ENCODE measurements around the gene TMEM151B. TPM values are rescaled to one million over a fixed set of nuclear protein-coding genes. Genes with fewer than 3 reads are reported as not detected.

TMEM151B gene
- polyA plus RNA-seq, 1 donor from 2014 or later = 66.0 TPM

DNA sequence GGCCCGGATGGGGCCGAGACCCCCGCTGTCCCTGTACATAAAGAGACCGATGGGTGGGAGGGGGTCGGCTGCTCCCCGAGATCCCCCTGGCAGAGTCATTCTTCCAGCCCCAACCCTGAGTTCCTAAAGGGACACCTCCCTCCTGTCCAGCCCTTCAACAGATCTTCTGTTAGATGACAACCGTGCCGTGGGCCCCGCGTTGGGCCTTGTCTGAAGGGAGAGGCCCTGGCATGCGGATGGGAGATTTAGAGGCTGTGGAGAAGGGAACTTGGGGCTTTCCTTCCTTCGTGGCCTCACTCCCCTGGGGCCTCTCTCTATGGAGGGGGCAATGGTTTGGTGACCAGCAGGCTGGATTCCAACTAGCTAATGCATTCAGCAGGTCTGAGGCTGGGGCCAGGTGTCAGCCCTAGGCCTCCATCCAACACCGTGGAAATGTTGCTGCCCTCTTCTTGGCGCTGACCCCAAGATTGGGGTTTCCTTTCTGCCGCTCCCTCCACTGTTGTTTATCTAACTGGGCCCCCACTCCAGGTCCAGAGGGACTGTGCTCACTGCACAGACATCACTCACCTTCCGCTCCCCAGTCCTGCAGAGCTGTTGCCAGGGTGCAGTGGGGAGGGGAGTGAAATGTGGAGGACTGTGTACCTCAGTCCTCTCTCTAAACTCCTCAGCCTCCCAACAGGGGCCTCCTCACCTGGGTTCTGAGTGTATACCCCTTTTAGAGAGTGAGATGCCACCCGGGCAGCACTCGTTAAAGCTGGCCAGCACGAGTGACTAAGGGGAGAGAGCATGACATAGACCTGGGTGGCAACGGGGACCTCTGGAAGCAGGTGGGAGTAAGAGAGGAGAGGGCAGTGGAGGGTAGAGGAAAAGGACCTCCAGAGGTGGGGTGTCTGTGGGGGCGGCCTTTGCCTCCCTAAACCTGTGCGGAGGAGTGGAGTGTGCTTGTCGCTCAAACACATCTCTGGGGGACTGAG, 6.7 kb downstream of the TMEM151B start:
- Histone ChIP-seq H3K27me3 (ENCODE audit: insufficient read depth, low read depth, low read length) (no peaks in the 10 kb centered on the region), H3K27ac (ENCODE audit: low read length) (no peak overlapping the region), H3K4me2 (ENCODE audit: low read length) (no peak overlapping the region), H3K4me3 (ENCODE audit: low read length) (no peak overlapping the region), H3K9ac (ENCODE audit: low read length) (no peak overlapping the region), H3K36me3 (ENCODE audit: insufficient read depth, low read length) (peaks cover 6% of the 10 kb centered on the region), H4K20me1 (ENCODE audit: insufficient read depth) (no peaks in the 10 kb centered on the region), H3F3A (ENCODE audit: insufficient read depth, low read length, poor library complexity, severe bottlenecking) (no peaks in the 10 kb centered on the region), H3K9me3 (ENCODE audit: low read length) (no peaks in the 10 kb centered on the region), H3K79me2 (replicated peaks; ENCODE audit: insufficient read depth, low read length) (peaks cover 10% of the 10 kb centered on the region), H2AFZ (ENCODE audit: low read depth, low read length) (no peak overlapping the region), H3K9me2 (ENCODE audit: insufficient read depth, low read length) (no peaks in the 10 kb centered on the region)
- TF ChIP-seq EP300 (conservative IDR thresholded peaks at IDR 0.05; ENCODE audit: poor library complexity, severe bottlenecking) (no peak), EZH2 (IDR thresholded peaks at IDR 0.05; ENCODE audit: borderline replicate concordance, insufficient read depth, low read length, poor library complexity, severe bottlenecking) (no peak), POLR2AphosphoS5 (IDR thresholded peaks at IDR 0.05) (no peak), TAF1 (IDR thresholded peaks at IDR 0.05; ENCODE audit: low read depth) (no peak), SMC3 (conservative IDR thresholded peaks at IDR 0.05; ENCODE audit: poor library complexity) (no peak), RAD21 (conservative IDR thresholded peaks at IDR 0.05) (no peak), MXI1 (conservative IDR thresholded peaks at IDR 0.05; ENCODE audit: poor library complexity, severe bottlenecking) (no peak)
- TF ChIP-seq, protein P1, sequence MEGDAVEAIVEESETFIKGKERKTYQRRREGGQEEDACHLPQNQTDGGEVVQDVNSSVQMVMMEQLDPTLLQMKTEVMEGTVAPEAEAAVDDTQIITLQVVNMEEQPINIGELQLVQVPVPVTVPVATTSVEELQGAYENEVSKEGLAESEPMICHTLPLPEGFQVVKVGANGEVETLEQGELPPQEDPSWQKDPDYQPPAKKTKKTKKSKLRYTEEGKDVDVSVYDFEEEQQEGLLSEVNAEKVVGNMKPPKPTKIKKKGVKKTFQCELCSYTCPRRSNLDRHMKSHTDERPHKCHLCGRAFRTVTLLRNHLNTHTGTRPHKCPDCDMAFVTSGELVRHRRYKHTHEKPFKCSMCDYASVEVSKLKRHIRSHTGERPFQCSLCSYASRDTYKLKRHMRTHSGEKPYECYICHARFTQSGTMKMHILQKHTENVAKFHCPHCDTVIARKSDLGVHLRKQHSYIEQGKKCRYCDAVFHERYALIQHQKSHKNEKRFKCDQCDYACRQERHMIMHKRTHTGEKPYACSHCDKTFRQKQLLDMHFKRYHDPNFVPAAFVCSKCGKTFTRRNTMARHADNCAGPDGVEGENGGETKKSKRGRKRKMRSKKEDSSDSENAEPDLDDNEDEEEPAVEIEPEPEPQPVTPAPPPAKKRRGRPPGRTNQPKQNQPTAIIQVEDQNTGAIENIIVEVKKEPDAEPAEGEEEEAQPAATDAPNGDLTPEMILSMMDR (IDR thresholded peaks at IDR 0.05; ENCODE audit: poor library complexity, severe bottlenecking) = no peak
- TF ChIP-seq, protein P2, sequence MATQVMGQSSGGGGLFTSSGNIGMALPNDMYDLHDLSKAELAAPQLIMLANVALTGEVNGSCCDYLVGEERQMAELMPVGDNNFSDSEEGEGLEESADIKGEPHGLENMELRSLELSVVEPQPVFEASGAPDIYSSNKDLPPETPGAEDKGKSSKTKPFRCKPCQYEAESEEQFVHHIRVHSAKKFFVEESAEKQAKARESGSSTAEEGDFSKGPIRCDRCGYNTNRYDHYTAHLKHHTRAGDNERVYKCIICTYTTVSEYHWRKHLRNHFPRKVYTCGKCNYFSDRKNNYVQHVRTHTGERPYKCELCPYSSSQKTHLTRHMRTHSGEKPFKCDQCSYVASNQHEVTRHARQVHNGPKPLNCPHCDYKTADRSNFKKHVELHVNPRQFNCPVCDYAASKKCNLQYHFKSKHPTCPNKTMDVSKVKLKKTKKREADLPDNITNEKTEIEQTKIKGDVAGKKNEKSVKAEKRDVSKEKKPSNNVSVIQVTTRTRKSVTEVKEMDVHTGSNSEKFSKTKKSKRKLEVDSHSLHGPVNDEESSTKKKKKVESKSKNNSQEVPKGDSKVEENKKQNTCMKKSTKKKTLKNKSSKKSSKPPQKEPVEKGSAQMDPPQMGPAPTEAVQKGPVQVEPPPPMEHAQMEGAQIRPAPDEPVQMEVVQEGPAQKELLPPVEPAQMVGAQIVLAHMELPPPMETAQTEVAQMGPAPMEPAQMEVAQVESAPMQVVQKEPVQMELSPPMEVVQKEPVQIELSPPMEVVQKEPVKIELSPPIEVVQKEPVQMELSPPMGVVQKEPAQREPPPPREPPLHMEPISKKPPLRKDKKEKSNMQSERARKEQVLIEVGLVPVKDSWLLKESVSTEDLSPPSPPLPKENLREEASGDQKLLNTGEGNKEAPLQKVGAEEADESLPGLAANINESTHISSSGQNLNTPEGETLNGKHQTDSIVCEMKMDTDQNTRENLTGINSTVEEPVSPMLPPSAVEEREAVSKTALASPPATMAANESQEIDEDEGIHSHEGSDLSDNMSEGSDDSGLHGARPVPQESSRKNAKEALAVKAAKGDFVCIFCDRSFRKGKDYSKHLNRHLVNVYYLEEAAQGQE (IDR thresholded peaks at IDR 0.05; ENCODE audit: borderline replicate concordance) = no peak

DNA sequence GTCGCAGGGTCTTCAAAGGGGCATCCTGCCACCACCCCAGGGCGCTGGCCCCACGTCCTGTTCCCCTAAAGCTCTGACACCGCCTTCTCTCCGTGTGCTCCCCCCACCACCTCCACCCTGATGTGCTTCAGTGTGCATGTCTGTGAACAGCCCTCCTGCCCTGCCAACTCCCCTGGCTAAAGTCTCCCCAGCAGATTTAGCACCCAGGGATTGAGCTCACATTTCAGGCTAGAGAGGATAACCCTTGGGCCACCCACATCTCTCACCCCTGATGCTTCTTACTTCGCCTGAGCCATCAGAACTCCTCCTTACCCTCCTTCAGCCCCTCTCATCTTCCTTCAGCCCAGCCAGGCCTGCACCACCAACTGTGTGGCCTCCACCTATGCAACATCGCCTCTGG, 7.5 kb downstream of the TMEM151B start:
- H3K9ac ChIP-seq (ENCODE audit: low read length) = no peak overlapping the region
- no peaks in the 10 kb centered on the region for H3K9me3 ChIP-seq (ENCODE audit: low read length)
- H3K4me2 ChIP-seq (ENCODE audit: low read length) = no peak overlapping the region
- H3K9me2 ChIP-seq (ENCODE audit: insufficient read depth, low read length) = no peaks in the 10 kb centered on the region
- H3F3A ChIP-seq (ENCODE audit: insufficient read depth, low read length, poor library complexity, severe bottlenecking) = no peaks in the 10 kb centered on the region
- peaks cover 6% of the 10 kb centered on the region for H3K36me3 ChIP-seq (ENCODE audit: insufficient read depth, low read length)
- no peaks in the 10 kb centered on the region for H3K27me3 ChIP-seq (ENCODE audit: insufficient read depth, low read depth, low read length)
- H3K79me2 ChIP-seq (replicated peaks; ENCODE audit: insufficient read depth, low read length) = peaks cover 2% of the 10 kb centered on the region
- no peak overlapping the region for H3K27ac ChIP-seq (ENCODE audit: low read length)
- H3K4me3 ChIP-seq (ENCODE audit: low read length) = no peak overlapping the region
- H4K20me1 ChIP-seq (ENCODE audit: insufficient read depth) = no peaks in the 10 kb centered on the region
- no peak overlapping the region for H2AFZ ChIP-seq (ENCODE audit: low read depth, low read length)
- TF ChIP-seq, protein P1 (IDR thresholded peaks at IDR 0.05; ENCODE audit: poor library complexity, severe bottlenecking) = no peak
- TF ChIP-seq, protein P2 (IDR thresholded peaks at IDR 0.05; ENCODE audit: borderline replicate concordance) = no peak
- TF ChIP-seq POLR2AphosphoS5 (IDR thresholded peaks at IDR 0.05) = no peak
- no peak for TF ChIP-seq SMC3 (conservative IDR thresholded peaks at IDR 0.05; ENCODE audit: poor library complexity)
- TF ChIP-seq EZH2 (IDR thresholded peaks at IDR 0.05; ENCODE audit: borderline replicate concordance, insufficient read depth, low read length, poor library complexity, severe bottlenecking) = no peak
- no peak for TF ChIP-seq MXI1 (conservative IDR thresholded peaks at IDR 0.05; ENCODE audit: poor library complexity, severe bottlenecking)
- no peak for TF ChIP-seq EP300 (conservative IDR thresholded peaks at IDR 0.05; ENCODE audit: poor library complexity, severe bottlenecking)
- no peak for TF ChIP-seq RAD21 (conservative IDR thresholded peaks at IDR 0.05)
- no peak for TF ChIP-seq TAF1 (IDR thresholded peaks at IDR 0.05; ENCODE audit: low read depth)
